GM12873 (cell line): Measurements from ENCODE around the gene GDF15.

Experiments used
- TF ChIP-seq, protein P1 (sequence below): IDR thresholded peaks from 2 replicates; pipeline ENCODE4 v1.5.1; 2012; ENCODE audit warnings: low read depth, mild to moderate bottlenecking, moderate library complexity, low read length, control low read depth; ENCODE audit not compliant: insufficient read depth; ENCODE audit errors: missing control alignments

Gene GDF15

DNA sequence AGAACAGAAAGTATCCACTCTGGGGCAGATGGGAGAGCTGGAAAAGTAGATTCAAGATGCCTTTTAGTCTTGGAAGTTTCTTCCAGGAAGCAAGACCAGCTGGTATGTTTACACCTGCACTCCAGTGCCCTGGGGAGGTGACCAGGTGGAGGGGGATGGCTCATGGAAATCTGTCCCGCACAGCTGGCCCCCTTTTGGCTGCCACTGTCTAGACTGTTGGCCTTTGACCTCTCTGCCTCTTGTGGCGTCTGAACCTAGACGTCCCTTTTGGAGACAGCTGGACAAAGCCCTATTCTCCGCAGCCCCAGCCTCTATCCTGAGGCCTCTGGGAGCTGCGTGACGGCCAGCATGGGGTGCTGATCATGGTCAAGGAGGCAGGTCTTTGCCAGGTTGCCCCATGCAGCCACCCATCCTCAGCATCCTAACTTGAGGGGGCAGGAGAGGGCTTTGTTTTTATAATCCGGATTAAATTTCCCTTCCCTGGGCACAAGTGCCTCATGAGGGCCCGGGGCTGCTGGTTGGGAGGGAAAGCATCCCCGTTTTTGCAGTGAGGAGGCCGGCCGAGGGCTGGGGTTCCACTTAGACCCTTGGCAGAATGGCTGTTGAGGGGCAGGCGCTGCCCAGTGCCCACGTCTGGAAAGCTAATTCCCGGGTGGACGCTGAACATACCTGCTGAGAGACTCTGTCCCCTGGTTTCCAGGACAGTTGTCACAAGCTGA, 17.3 kb upstream of the GDF15 start:
- TF ChIP-seq, protein P1, sequence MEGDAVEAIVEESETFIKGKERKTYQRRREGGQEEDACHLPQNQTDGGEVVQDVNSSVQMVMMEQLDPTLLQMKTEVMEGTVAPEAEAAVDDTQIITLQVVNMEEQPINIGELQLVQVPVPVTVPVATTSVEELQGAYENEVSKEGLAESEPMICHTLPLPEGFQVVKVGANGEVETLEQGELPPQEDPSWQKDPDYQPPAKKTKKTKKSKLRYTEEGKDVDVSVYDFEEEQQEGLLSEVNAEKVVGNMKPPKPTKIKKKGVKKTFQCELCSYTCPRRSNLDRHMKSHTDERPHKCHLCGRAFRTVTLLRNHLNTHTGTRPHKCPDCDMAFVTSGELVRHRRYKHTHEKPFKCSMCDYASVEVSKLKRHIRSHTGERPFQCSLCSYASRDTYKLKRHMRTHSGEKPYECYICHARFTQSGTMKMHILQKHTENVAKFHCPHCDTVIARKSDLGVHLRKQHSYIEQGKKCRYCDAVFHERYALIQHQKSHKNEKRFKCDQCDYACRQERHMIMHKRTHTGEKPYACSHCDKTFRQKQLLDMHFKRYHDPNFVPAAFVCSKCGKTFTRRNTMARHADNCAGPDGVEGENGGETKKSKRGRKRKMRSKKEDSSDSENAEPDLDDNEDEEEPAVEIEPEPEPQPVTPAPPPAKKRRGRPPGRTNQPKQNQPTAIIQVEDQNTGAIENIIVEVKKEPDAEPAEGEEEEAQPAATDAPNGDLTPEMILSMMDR, result no peak

DNA sequence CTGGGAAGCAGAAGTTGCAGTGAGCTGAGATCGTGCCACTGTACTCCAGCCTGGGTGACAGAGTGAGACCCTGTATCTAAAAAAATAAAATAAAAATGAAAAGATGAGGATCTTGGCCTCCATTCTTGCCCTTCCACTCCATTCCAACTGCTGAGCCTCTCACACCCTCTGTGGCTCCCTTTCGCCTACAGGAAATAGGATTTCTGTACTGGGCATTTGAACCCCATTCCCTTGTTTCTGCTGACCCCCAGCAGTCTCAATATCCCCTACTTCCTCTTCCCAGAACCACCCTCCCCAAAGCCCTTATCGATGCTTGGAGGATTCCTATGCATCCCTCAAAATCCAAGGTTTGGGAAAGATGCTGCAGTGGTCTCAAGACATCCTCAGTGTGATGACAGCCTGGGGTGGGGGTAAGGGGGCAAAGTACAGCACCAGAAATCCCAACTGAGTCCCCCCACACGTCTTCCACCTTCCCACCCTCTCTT, 12.5 kb upstream of the GDF15 start:
- TF ChIP-seq, protein P1, result no peak

DNA sequence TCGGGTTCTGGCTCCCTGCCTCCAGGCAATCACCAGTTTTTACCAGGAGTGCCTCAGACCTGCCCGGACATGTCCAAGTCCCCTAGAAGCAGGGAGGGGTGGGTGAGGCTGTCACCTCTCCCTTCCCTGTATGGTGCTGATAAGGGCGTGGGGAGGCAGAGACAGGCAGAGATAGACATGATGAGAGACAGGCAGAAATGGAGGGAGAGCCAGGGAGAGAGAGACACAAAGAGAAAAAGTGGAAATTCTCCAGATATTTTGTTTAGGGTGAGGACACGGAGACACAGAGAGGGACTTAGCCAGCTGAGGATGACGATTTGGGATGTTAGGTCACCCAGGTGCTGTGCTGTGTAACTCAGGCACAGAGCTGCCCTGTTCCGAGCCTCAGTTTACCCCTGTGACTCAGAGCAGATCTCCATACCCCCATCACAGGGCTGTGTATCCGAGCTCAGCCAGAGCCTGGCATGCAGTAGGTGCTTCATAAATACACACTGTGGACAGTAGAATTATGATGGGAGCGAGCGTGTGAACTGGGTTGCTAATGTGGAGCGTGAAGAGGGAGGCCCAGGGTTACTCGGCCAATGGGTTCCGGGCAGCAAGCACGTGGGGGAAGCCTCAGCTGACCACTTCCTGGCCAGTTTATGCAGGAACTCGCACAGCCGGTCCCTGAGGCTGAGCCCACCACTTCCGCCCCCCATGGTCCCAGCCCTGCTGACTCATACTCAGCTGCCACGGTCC, 11.9 kb upstream of the GDF15 start:
- TF ChIP-seq, protein P1, result no peak

GRCh38 chr19:18377026-18377425, 8.9 kb upstream of the GDF15 start:
- TF ChIP-seq, protein P1, result no peak

DNA sequence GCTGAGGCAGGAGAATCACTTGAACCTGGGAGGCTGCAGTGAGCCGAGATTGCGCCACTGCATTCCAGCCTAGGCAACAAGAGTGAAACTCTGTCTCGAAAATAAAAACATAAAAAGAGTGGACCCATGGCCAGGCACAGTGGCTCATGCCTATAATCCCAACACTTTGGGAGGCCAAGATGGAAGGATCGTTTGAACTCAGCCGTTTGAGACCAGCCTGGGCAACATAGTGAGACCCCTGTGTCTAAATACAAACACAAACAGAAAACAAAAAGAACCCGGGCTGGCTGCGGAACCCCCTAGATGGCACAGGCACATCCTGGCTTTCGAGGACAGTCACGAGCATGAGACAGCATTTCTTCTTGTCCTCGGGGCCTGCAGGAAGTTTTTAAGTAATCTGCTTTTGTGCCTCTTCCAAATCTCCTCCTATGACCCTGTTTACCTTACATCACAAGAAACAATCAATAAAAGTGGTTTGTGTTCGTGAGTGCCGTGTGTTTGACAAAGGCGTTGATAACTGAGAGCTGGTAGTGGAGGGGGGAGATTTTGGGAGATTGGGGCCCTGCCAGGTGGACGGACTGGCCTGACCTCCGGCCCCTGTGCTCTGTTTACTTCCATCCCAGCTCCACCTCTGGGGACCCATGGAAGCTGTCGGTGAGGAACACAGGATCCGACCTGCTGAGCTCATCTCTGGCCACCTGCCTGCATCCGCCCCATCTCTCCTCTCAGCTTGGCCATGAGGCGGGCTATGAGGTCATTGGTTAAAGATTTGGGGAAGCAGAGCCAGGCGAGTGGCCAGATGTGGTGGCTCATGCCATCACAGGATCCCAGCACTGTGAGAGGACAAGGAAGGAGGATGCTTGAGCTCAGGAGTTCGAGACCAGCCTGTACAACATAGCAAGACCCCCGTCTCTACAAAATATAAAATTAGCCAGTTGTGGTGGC, 5.9 kb upstream of the GDF15 start:
- TF ChIP-seq, protein P1, result no peak

- TF ChIP-seq, protein P1, result no peak
Measured at GRCh38 chr19:18380843-18381242, 5.1 kb upstream of the GDF15 start.
